TTC549 (cell line): ENCODE data around the gene POR.

Source experiments
- FAIRE-seq: peaks from 2 replicates; lab custom pipeline; 2012; peaks lifted over from hg19 to GRCh38; lab: Jason Lieb, UNC

POR gene

DNA sequence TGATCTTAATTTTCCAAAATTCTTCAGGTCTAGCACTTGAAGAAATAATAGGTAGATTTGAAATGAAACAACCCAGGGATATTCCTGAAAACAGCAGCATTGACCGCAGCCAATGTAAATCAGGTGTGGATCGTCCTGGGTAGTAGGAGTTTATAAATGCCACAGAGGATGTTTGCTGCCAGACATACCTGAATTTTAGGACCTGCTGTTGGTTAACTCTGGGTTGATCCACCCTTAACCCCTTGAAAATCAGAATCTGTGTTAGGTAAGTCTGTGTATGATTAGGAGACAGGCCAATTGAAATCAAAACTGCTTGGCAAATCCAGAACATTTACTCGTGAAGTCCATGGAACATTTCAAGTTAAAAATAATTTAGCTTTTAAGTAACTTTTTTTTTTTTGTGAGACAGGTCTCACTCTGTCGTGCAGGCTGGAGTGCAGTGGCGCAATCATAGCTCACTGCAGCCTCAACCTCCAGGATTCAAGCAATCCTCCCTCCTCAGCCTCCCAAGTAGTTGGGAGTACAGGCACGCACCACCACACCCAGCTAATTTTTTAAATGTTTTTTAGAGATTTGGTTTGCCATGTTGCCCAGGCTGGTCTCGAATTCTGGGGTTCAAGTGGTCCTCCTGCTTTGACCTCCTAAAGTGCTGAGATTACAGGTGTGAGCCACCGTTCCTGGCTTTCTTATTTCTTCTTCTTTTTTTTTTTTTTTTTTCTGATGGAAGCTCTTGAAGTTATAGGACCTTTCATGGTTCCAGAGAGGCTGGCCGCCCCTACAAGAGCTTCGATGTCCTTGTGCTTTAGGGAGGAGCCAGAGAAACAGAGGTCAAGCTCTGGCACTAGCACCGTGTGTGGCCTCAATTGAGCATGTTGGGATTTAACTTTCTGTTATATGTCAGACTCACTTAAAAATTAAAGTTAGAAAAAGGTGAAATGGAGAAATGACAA lies 2.0 kb downstream of the POR start:
- FAIRE-seq: no peak

GRCh38 chr7:75920431-75921161 lies 5.6 kb downstream of the POR start:
- FAIRE-seq: no peak

DNA sequence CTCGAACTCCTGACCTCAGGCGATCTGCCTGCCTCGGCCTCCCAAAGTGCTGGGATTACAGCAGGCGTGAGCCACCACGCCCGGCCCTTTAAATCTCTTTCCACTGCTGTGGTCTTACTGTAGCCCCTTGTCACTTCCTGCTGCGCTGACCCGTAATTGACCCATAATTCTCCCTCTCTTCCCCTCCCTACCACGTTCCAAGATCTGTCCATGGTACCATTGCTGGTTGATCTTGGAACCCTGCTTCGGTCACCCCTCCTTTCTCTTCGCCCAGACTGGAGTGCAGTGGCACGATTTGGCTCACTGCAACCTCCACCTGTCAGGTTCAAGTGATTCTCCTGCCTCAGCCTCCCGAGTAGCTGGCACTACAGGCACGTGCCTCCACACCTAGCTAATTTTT lies 6.5 kb downstream of the POR start:
- no peak for FAIRE-seq

- FAIRE-seq: no peak
Measured at GRCh38 chr7:75922966-75923603, 8.1 kb downstream of the POR start.

DNA sequence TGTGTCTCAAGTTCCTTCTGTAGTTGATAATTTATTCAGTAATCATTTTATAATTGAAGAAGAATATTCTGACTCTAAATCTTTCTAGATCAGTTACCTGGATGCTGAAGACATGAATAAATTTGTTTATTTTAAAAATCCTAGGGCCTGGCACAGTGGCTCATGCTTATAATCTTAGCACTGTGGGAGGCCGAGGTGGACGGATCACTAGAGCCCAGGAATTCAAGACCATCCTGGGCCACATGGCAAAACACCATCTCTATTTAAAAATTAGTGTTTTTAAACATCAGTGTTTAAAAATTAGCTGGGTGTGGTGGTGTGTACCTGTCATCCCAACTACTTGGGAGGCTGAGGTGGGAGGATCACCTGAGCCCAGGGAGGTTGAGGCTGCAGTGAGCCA lies 9.3 kb downstream of the POR start:
- FAIRE-seq: no peak

GRCh38 chr7:75924889-75925288 lies 9.9 kb downstream of the POR start:
- no peak for FAIRE-seq

DNA sequence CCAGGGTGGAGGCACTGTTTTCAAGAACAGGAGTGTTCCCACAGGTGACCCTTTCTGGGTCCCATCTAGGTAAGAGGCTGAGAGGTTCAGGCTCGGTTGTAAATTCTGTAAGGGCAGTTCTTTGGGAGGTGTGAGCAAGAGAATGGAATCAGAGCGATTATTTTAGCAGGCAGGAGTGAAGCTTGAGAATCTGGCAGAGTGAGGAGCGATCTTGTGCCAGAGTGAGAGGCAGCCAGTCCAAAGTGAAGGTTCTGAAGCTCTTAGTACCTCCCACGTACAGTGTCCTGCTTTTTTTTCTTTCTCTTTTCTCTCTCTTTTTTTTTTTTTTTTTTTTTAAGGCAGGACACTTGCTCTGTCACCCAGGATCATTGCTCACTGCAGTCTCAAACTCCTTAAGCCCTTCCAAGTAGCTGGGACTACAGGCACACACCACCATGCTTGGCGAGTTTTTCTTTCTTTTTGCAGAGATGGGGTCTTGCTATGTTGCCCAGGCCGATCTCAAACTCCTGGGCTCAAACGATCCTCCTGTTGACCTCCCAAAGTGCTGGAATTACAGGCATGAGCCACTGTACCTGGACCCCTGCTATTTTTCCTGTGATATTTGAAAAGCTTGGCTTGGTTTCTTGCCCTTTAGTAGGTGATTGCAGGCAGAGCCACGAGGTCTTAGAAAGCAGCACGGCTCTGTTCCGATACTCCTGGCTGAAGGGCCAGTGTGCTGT lies 10.9 kb downstream of the POR start:
- no peak for FAIRE-seq

GRCh38 chr7:75928568-75928914 lies 13.6 kb downstream of the POR start:
- no peak for FAIRE-seq

GRCh38 chr7:75931680-75932079 lies 16.7 kb downstream of the POR start:
- FAIRE-seq: no peak

DNA sequence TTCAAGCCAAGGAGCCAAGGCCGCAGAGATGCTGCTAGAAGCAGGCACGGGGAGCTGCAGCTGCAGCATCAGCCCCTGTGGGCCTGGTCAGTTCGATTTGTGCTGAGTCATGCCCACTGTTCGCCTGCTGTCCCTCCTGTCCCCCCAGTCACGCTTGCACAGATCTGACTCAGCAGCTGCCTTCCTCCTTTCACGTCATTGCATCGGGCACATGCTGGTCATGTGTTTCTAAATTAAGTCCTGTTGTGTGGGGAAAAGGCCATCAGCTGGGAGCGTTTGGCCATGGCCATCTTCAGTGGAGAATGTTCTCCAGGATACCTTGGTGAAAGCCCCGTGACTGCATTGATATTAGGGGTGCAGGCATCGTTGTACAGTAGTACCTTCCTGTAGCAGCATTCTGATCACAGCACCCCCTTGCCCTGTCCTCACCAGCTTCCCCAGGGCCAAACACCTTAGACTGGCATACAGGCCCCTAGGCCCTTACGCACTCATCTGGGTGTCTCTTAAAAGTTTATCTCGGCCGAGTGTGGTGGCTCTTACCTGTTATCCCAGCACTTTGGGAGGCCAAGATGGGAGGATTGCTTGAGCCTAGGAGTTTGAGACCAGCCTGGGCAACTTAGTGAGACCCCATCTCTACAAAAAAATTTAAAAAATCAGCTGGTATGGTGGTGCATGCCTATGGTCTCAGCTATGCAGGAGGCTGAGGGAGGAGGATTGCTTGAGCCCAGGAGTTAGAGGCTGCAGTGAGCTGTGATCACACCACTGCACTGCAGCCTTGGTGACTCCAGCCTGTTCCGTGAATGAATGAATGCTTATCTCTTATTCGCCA lies 23.2 kb downstream of the POR start:
- FAIRE-seq: no peak

DNA sequence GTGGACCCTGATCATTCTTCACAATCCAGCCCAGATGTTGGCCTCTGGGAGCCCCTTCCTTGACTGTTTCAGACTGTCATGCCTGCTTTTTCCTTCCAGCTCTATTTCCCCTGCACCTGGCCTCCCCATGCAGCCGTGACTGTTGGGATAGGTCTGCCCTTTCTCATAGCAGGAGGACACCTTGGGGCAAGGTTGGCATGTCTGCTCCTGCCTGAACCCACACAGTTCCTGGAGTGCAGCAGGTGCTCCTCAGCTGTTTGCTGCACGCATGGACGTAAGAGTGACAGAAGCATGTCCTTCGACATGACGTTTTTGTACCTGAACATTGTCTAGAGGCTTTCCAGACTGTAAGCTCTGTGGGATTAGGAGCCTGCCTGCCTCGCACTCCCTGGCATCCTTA lies 24.0 kb downstream of the POR start:
- FAIRE-seq: no peak

- no peak for FAIRE-seq
Measured at GRCh38 chr7:75943864-75944263, 28.9 kb downstream of the POR start.

DNA sequence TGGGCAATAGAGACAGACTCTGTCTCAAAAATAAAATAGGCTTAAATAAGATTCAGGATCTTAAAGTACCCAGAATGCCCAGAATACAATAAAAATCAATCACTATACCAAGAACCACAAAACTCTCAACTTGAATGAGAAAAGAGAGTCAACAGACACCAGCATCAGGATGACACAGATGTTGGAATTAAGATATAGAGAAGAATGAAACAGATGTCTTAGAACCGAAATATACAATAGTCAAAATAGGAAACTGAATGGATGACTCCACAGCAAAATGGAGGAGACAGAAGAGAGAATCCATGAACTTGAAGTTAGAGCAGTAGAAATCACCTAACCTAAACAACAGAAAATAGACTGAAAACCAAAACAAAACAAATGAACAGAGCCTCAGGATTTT lies 29.6 kb downstream of the POR start:
- FAIRE-seq: no peak

GRCh38 chr7:75945297-75946168 lies 30.6 kb downstream of the POR start:
- FAIRE-seq: no peak

DNA sequence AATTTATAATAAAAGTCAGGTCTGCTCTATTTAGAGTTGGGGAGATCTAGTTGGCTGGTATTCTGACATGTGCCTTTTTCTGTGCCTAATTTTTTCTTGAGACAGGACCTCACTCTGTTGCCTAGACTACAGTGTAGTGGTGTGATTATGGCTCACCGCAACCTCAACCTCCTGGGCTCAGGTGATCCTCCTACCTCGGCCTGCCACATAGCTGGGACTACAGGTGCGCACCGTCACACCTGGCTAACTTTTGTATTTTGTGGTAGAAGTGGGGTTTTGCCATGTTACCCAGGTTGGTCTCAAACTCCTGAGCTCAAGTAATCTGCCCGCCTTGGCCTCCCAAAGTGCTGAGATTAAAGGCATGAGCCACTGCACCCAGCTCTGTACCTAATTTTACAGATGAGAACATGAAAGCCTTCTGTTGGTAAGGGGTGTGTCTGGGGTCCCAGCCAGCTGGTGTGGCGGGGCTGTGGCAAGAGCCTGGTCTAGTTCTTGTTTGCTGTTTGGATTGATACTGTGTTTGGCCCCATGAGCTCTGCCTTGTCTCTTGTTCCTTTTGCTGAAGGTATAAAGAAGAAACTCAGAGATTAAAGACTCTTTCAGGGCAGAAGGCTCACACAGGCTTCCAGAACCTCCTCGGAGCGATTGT lies 31.4 kb downstream of the POR start:
- FAIRE-seq: no peak

- no peak for FAIRE-seq
Measured at GRCh38 chr7:75948179-75948578, 33.2 kb downstream of the POR start.

DNA sequence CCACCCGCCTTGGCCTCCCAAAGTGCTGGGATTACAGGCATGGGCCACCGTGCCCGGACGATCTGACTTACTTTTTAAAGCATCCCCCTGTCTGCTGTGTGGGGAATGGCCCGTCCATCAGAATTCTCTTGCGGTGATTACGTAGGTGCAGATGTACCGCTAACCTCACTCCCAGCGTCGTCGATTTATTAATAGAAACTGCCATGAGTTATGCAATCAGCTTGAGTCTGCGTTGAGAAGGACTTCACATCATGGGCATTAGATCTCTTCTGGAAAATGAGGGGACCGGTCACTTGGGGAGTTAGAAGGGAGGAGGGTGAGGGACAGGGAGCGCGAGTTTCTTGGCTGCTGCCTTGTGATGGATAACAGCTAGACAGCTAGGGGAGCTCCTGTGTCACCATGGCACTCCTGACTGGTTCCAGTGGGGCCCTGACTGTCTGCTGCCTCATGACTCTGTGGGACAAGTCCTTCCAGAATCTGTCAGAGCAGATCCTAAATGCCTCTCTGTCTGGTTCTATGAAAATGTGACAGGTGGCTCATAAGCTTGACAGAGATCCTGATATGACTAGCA lies 35.2 kb downstream of the POR start:
- no peak for FAIRE-seq

DNA sequence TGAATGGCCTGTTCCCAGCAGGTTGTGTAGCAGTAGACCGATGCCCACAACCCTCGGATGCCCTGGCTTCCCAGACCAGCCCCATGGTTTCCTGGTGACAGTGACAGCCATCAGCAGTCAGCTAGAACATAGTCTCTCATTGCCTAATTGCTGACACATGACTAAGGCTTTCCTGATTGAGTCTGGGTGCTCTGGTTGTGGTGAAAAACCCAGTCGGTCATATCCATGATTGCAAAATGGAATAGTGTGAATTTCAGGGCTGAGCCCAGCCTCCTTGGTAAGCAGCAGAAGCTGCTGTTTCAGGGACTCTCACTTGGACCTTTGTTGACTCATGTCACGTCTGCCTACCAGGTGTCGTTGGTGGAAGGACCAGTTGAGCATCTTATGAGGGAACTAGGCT lies 36.6 kb downstream of the POR start:
- FAIRE-seq: no peak

GRCh38 chr7:75953431-75953830 lies 38.5 kb downstream of the POR start:
- no peak for FAIRE-seq

GRCh38 chr7:75953931-75954330 lies 39.0 kb downstream of the POR start:
- FAIRE-seq: no peak
